HepG2 (cell line): ENCODE results near the gene ATP6V0A1. TPM values are rescaled to one million over a fixed set of nuclear protein-coding genes. Genes with fewer than 3 reads are reported as not detected.

Experiments
- DPF2 ChIP-seq: sonication (generic); formaldehyde crosslinking; IDR thresholded peaks from 2 replicates; pipeline ENCODE4 v1.4.0; 2020; ENCODE audit warnings: mild to moderate bottlenecking, low read depth, missing genetic modification reagents, borderline replicate concordance
- EEA1 ChIP-seq: sonication (generic); formaldehyde crosslinking; IDR thresholded peaks from 2 replicates; pipeline ENCODE4 v1.5.1; 2020; ENCODE audit warnings: mild to moderate bottlenecking, missing genetic modification reagents, borderline replicate concordance
- HDAC2 ChIP-seq: sonication (generic); formaldehyde crosslinking; IDR thresholded peaks from 2 replicates; pipeline ENCODE4 v1.4.0; 2020; ENCODE audit warnings: missing genetic modification reagents
- HES4 ChIP-seq: sonication (generic); formaldehyde crosslinking; IDR thresholded peaks from 2 replicates; pipeline ENCODE4 v1.9.0; 2021; ENCODE audit warnings: mild to moderate bottlenecking, missing genetic modification reagents, borderline replicate concordance
- KLF6 ChIP-seq: IDR thresholded peaks from 2 replicates; pipeline ENCODE4 v1.8.0; 2016; ENCODE audit warnings: missing biosample characterization, missing genetic modification reagents
- LRRFIP1 ChIP-seq: sonication (generic); formaldehyde crosslinking; conservative IDR thresholded peaks from 2 replicates; pipeline ENCODE4 v1.4.0; 2020; ENCODE audit warnings: missing genetic modification reagents
- MYNN ChIP-seq: sonication (generic); formaldehyde crosslinking; IDR thresholded peaks from 2 replicates; pipeline ENCODE4 v1.4.0; 2020; ENCODE audit warnings: mild to moderate bottlenecking, low read depth, missing genetic modification reagents
- NFIB ChIP-seq: sonication (generic); formaldehyde crosslinking; IDR thresholded peaks from 2 replicates; pipeline ENCODE4 v1.9.0; 2021; ENCODE audit warnings: missing genetic modification reagents, mild to moderate bottlenecking, borderline replicate concordance
- NFRKB ChIP-seq: fragments of 450-650 bp; IDR thresholded peaks from 2 replicates; pipeline ENCODE4 v1.6.1; 2017
- SIX4 ChIP-seq: sonication (generic); formaldehyde crosslinking; IDR thresholded peaks from 2 replicates; pipeline ENCODE4 v1.4.0; 2020; ENCODE audit warnings: missing genetic modification reagents
- TARDBP ChIP-seq: sonication (generic); formaldehyde crosslinking; IDR thresholded peaks from 2 replicates; pipeline ENCODE4 v1.8.0; 2022; ENCODE audit warnings: mild to moderate bottlenecking, missing genetic modification reagents
- TCF7 ChIP-seq: sonication (generic); IDR thresholded peaks from 2 replicates; pipeline ENCODE4 v1.6.1; 2016; ENCODE audit warnings: antibody characterized with exemption, low read depth
- TRIM22 ChIP-seq: fragments of 450-650 bp; IDR thresholded peaks from 2 replicates; pipeline ENCODE4 v1.6.1; 2017
- UBTF ChIP-seq: sonication (generic); formaldehyde crosslinking; IDR thresholded peaks from 2 replicates; pipeline ENCODE4 v1.4.0; 2020; ENCODE audit warnings: mild to moderate bottlenecking, missing genetic modification reagents
- ZBTB25 ChIP-seq: IDR thresholded peaks from 2 replicates; pipeline ENCODE4 v1.6.1; 2018; ENCODE audit warnings: missing genetic modification reagents
- ZBTB3 ChIP-seq: sonication (generic); formaldehyde crosslinking; IDR thresholded peaks from 2 replicates; pipeline ENCODE4 v1.4.0; 2020; ENCODE audit warnings: low read depth, mild to moderate bottlenecking, moderate library complexity, missing genetic modification reagents, borderline replicate concordance
- ZFX ChIP-seq: sonication (generic); formaldehyde crosslinking; IDR thresholded peaks from 2 replicates; pipeline ENCODE4 v1.4.0; 2020; ENCODE audit warnings: mild to moderate bottlenecking, low read depth, missing genetic modification reagents, moderate library complexity
- ZNF24 ChIP-seq: fragments of 450-650 bp; IDR thresholded peaks from 2 replicates; pipeline ENCODE4 v1.6.1; 2017; ENCODE audit warnings: antibody characterized with exemption, mild to moderate bottlenecking
- ZNF564 ChIP-seq: sonication (generic); formaldehyde crosslinking; IDR thresholded peaks from 2 replicates; pipeline ENCODE4 v1.8.1; 2023; ENCODE audit warnings: mild to moderate bottlenecking, missing genetic modification reagents
- ZNF570 ChIP-seq: sonication (generic); formaldehyde crosslinking; IDR thresholded peaks from 2 replicates; pipeline ENCODE4 v1.4.0; 2020; ENCODE audit warnings: mild to moderate bottlenecking, missing genetic modification reagents, borderline replicate concordance
- ZNF761 ChIP-seq: sonication (generic); formaldehyde crosslinking; conservative IDR thresholded peaks from 2 replicates; pipeline ENCODE4 v1.4.0; 2020; ENCODE audit warnings: mild to moderate bottlenecking, missing genetic modification reagents
- polyA plus RNA-seq, 8 experiments: library from polyadenylated mRNA; depleted of rRNA in 3 of 8; stranded (reverse) in 7 of 8; unstranded in 1 of 8; fragments of >200 nt; fragmentation: Illumina TruSeq in 4 of 8; extraction: Trizol in 4 of 8; gene quantifications; 2 replicates each; pipeline versions ENCODE4 v1.2.1 to v1.2.3, GENCODE V29; 2011 to 2016; ENCODE audit warnings: low read depth in 4 of 8, missing spikeins in 1 of 8, mixed read lengths in 1 of 8; ENCODE audit not compliant: insufficient read depth in 1 of 8
- total RNA-seq, 5 experiments: library from RNA; depleted of rRNA; stranded (reverse); fragments of >200 nt; fragmentation: Illumina TruSeq; extraction: Trizol; gene quantifications; 2 replicates each; pipeline ENCODE4 v1.2.3, GENCODE V29; 2016; ENCODE audit warnings: low read depth in 1 of 5
- TF ChIP-seq, protein P1 (sequence below): sonication (generic); formaldehyde crosslinking; IDR thresholded peaks from 2 replicates; pipeline ENCODE4 v1.5.0; 2020; ENCODE audit warnings: mild to moderate bottlenecking, missing genetic modification reagents, moderate library complexity

Gene ATP6V0A1
- total and polyA plus RNA-seq, 2 of the 13 experiments (the other 11 are each of a cell fraction or from before 2014, with no cell fraction given): 27.9 to 54.1 TPM

DNA sequence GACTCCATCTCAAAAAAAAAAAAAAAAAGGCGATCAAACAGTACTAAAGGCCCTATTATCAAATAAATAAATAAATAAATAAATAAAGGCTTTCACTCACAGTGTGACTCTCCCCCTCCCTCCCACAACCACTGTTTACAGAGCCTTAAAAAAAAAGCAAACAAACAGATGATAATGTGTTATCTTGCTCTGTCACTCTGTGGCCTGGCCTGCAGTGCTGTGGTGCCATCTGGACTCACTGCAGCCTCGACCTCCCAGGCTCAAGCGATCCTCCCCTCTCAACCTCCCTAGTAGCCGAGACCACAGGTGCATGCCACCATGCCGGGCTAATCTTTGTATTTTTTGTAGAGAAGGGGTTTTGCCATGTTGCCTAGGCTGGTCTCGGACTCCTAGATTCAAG is 69.3 kb downstream of the ATP6V0A1 start (continued):
- TF ChIP-seq NFIB (CRISPR knock-in tag) (no peak), ZBTB3 (CRISPR knock-in tag) (peak; percentile 57; the same call in 1 of the 2 replicates), ZNF761 (CRISPR knock-in tag) (no peak), KLF6 (CRISPR knock-in tag) (no peak), ZNF24 (no peak), LRRFIP1 (no peak), ZNF564 (no peak), EEA1 (CRISPR knock-in tag) (no peak), ZBTB25 (CRISPR knock-in tag) (no peak), TCF7 (no peak), ZNF570 (no peak), DPF2 (CRISPR knock-in tag) (no peak), TRIM22 (no peak), TARDBP (CRISPR knock-in tag) (no peak), MYNN (no peak), NFRKB (no peak), ZFX (CRISPR knock-in tag) (peak; percentile 41), HDAC2 (CRISPR knock-in tag) (no peak; the same call in 1 of the 2 replicates), UBTF (CRISPR knock-in tag) (no peak), HES4 (CRISPR knock-in tag) (no peak), SIX4 (no peak)
- TF ChIP-seq, protein P1, sequence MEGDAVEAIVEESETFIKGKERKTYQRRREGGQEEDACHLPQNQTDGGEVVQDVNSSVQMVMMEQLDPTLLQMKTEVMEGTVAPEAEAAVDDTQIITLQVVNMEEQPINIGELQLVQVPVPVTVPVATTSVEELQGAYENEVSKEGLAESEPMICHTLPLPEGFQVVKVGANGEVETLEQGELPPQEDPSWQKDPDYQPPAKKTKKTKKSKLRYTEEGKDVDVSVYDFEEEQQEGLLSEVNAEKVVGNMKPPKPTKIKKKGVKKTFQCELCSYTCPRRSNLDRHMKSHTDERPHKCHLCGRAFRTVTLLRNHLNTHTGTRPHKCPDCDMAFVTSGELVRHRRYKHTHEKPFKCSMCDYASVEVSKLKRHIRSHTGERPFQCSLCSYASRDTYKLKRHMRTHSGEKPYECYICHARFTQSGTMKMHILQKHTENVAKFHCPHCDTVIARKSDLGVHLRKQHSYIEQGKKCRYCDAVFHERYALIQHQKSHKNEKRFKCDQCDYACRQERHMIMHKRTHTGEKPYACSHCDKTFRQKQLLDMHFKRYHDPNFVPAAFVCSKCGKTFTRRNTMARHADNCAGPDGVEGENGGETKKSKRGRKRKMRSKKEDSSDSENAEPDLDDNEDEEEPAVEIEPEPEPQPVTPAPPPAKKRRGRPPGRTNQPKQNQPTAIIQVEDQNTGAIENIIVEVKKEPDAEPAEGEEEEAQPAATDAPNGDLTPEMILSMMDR (CRISPR knock-in tag): no peak
